IgD-negative memory B cell (primary cell): ENCODE results near the gene GGNBP2. TPM values are rescaled to one million over a fixed set of nuclear protein-coding genes. Genes with fewer than 3 reads are reported as not detected.
"Not testable (repeated sequence)": the region's sequence is repeated elsewhere in the genome, so short reads cannot be mapped to it uniquely, and the experiment has no call there.

Source experiments
- H3K27ac Mint-ChIP-seq, 3 donors: one replicate each; pipeline ENCODE4 v1.8.0; 2020 to 2022; ENCODE audit warnings: mild to moderate bottlenecking in 3 of 3, mixed read lengths in 3 of 3, moderate library complexity in 1 of 3
- H3K27me3 Mint-ChIP-seq: one replicate; pipeline ENCODE4 v1.8.0; 2021; ENCODE audit warnings: mixed read lengths
- H3K36me3 Mint-ChIP-seq: one replicate; pipeline ENCODE4 v1.8.0; 2020; ENCODE audit warnings: mild to moderate bottlenecking, mixed read lengths
- H3K4me1 Mint-ChIP-seq, 3 donors: one replicate each; pipeline ENCODE4 v1.8.0; 2020 to 2022; ENCODE audit warnings: mixed read lengths in 3 of 3, mild to moderate bottlenecking in 1 of 3
- H3K4me3 Mint-ChIP-seq, 4 donors: one replicate each; pipeline ENCODE4 v1.8.0; 2020 to 2022; ENCODE audit warnings: mild to moderate bottlenecking in 4 of 4, mixed read lengths in 4 of 4, moderate library complexity in 3 of 4
- H3K9me3 Mint-ChIP-seq, 3 donors: one replicate each; pipeline ENCODE4 v1.8.0; 2020 to 2021; ENCODE audit warnings: mixed read lengths in 3 of 3, mild to moderate bottlenecking in 1 of 3
- polyA plus RNA-seq: library from polyadenylated mRNA; unstranded; fragments of 300-500 nt; fragmentation: Illumina TruSeq; gene quantifications from one replicate; pipeline ENCODE4 v1.2.3, GENCODE V29; 2021

Gene GGNBP2
- polyA plus RNA-seq, 1 donor from 2014 or later, result 84.9 TPM

DNA sequence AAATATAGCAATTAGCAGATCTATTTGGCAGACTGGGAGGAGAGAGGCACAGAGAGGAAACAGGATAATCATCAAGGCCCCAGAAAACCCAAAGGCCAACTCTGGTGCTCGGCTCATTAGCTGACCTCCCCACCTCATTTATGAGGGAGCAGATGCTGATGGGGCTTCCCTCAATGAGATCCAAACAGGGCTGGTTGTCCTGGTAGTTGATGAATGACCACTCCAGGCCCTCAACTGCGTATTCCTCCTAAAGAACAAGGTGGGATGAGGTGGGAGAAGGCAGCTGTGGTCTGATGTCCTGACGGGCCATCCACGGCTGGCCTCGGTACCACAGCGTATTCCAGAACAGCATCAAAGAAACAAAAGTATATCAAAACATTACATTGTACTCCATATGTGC, 37.5 kb upstream of the GGNBP2 start:
- Mint-ChIP-seq H3K27ac (no peak overlapping the region), H3K9me3 (no peaks in the 10 kb centered on the region), H3K36me3 (peaks cover 6% of the 10 kb centered on the region), H3K4me1 (peaks cover 0 to 5% (median under 1%) of the 10 kb centered on the region in 3 donors), H3K4me3 (no peak overlapping the region), H3K27me3 (no peaks in the 10 kb centered on the region)

DNA sequence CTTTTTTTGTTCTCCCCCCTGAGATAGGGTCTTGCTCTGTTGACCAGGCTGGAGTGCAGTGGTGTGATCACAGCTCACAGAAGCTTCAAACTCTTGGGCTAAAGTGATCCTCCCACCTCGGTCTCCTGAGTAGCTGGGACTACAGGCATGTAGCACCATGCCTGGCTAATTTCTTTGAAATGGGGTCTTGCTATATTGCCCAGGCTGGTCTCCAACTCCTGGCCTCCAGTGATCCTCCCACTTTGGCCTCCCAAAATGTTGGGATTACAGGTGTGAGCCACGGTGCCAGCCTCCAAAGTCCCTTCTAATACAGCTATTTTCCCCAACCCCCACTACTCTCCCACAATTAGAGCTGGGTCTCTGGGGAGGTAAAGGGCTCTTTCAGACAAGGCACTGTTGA, 36.3 kb upstream of the GGNBP2 start:
- not testable (repeated sequence) for H3K4me1 Mint-ChIP-seq, H3K36me3 Mint-ChIP-seq, H3K27ac Mint-ChIP-seq, H3K4me3 Mint-ChIP-seq, H3K9me3 Mint-ChIP-seq, H3K27me3 Mint-ChIP-seq

GRCh38 chr17:36509272-36509985, 35.3 kb upstream of the GGNBP2 start:
- Mint-ChIP-seq H3K27ac (no peak overlapping the region), H3K4me3 (no peak overlapping the region), H3K27me3 (no peaks in the 10 kb centered on the region), H3K4me1 (no peaks in the 10 kb centered on the region), H3K9me3 (no peaks in the 10 kb centered on the region), H3K36me3 (peaks cover 6% of the 10 kb centered on the region)

GRCh38 chr17:36510636-36511035, 34.1 kb upstream of the GGNBP2 start:
- Mint-ChIP-seq H3K4me3 (no peak overlapping the region), H3K27ac (no peak overlapping the region), H3K27me3 (no peaks in the 10 kb centered on the region), H3K9me3 (no peaks in the 10 kb centered on the region), H3K4me1 (no peaks in the 10 kb centered on the region), H3K36me3 (peaks cover 8% of the 10 kb centered on the region)

GRCh38 chr17:36511216-36511615, 33.5 kb upstream of the GGNBP2 start:
- Mint-ChIP-seq H3K27ac (no peak overlapping the region), H3K27me3 (no peaks in the 10 kb centered on the region), H3K9me3 (no peaks in the 10 kb centered on the region), H3K36me3 (peaks cover 8% of the 10 kb centered on the region), H3K4me3 (no peak overlapping the region), H3K4me1 (no peaks in the 10 kb centered on the region)

DNA sequence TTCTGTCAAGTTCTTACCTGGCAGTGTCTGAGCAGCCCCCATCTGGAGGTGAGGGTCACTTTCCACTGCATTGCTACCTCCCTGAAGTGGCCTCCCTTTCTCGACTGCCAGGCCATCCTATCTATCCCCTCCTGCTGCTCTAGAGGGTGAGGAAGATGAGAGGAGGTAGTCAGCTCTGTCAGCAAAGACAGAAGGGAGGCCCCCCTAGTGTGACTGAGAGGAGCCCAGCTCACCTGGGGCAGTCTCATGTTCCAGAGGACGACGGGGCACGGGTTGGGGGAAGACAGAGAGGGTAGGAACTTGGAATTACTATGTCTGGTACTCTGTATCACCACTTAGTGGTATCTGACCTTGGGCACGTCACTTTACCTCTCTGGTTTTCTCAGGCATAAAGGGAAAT, 32.1 kb upstream of the GGNBP2 start:
- Mint-ChIP-seq H3K27ac (no peak overlapping the region), H3K36me3 (peaks cover 8% of the 10 kb centered on the region), H3K27me3 (no peaks in the 10 kb centered on the region), H3K4me1 (peaks cover 0 to 3% (median 0%) of the 10 kb centered on the region in 3 donors), H3K9me3 (no peaks in the 10 kb centered on the region), H3K4me3 (no peak overlapping the region)

DNA sequence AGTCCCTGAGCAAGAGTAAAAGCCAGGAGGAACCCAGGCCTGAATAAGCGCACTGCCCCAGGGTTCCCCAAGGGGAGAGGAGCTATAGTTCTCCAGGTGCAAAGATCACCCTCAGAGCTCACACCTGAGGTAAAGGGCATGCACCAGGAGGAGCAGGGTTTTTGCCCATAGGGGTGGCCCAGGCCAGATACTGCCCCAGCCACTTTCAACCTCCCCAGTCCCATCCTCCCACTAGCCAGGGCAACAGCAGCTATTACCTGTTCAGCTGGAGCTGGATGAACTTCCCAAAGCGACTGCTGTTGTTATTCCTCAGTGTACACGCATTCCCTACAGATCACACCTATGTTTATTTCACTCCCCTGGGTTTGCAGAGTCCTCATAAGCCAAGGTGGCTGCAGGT, 29.9 kb upstream of the GGNBP2 start:
- H3K9me3 Mint-ChIP-seq, result no peaks in the 10 kb centered on the region
- no peak overlapping the region for H3K4me3 Mint-ChIP-seq
- H3K4me1 Mint-ChIP-seq, result peaks cover 7 to 8% (median 7%) of the 10 kb centered on the region in 3 donors
- peaks cover 7% of the 10 kb centered on the region for H3K36me3 Mint-ChIP-seq
- no peaks in the 10 kb centered on the region for H3K27me3 Mint-ChIP-seq
- H3K27ac Mint-ChIP-seq, result no peak overlapping the region

GRCh38 chr17:36515837-36516236, 28.9 kb upstream of the GGNBP2 start:
- Mint-ChIP-seq H3K4me1 (peaks cover 7 to 8% (median 7%) of the 10 kb centered on the region in 3 donors), H3K36me3 (peaks cover 7% of the 10 kb centered on the region), H3K4me3 (no peak overlapping the region), H3K9me3 (peaks cover 0 to 3% (median 0%) of the 10 kb centered on the region in 3 donors), H3K27me3 (no peaks in the 10 kb centered on the region), H3K27ac (no peak overlapping the region)

GRCh38 chr17:36523113-36523512, 21.6 kb upstream of the GGNBP2 start:
- H3K27ac Mint-ChIP-seq, result no peak overlapping the region
- H3K4me1 Mint-ChIP-seq, result peaks cover 4 to 8% (median 7%) of the 10 kb centered on the region in 3 donors
- no peaks in the 10 kb centered on the region for H3K27me3 Mint-ChIP-seq
- H3K9me3 Mint-ChIP-seq, result peaks cover 0 to 3% (median 0%) of the 10 kb centered on the region in 3 donors
- peaks cover 3% of the 10 kb centered on the region for H3K36me3 Mint-ChIP-seq
- no peak overlapping the region for H3K4me3 Mint-ChIP-seq

DNA sequence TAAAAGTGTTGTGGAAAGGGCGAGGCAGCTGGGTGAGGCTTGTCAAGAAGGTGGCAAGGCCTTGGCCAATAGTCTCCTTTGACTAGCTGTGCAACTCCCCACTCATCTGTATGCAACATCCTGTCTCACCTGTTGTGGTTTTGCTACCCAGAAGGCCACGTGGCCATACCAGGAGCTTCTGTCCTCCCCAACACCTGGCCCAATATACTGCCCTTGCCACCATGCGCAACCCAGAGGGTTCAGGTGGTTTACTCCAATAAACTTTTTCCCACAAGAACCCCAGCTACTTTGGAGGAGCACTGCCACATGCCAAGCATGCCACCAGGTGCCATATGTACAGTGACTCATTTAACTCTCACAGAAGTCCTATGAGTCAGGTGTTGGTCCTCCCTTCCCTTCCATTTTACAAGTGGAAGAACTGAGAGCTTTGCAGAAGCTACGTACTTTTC, 20.3 kb upstream of the GGNBP2 start:
- Mint-ChIP-seq H3K9me3 (peaks cover 0 to 3% (median 0%) of the 10 kb centered on the region in 3 donors), H3K4me1 (peaks cover 0 to 2% (median 0%) of the 10 kb centered on the region in 3 donors), H3K27ac (no peak overlapping the region), H3K4me3 (no peak overlapping the region), H3K36me3 (peaks cover 3% of the 10 kb centered on the region), H3K27me3 (no peaks in the 10 kb centered on the region)

DNA sequence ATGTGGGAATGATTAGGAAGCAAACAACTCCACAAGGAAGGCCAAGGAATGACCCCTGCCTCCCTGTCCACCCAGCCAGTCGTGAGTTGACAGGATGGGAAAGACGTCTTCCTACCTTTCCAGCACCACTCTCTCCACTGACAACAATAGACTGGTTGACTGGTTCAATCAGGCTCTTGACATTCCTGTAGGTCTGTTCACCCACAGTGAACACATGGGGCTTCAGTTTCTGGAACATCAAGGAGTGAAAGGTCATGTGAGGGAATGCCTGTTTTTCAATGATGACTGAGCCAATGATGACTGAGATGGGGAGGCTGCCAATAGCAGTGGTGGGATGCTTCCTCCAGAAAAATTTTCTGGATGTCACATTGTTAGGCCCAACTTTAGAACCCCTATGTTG, 19.6 kb upstream of the GGNBP2 start:
- peaks cover 3% of the 10 kb centered on the region for H3K36me3 Mint-ChIP-seq
- H3K27me3 Mint-ChIP-seq, result no peaks in the 10 kb centered on the region
- no peaks in the 10 kb centered on the region for H3K4me1 Mint-ChIP-seq
- H3K27ac Mint-ChIP-seq, result no peak overlapping the region
- peaks cover 0 to 3% (median 0%) of the 10 kb centered on the region in 3 donors for H3K9me3 Mint-ChIP-seq
- no peak overlapping the region for H3K4me3 Mint-ChIP-seq

- Mint-ChIP-seq H3K27ac (peak overlapping the region in 1 of 3 donors; percentile 27), H3K4me3 (no peak overlapping the region), H3K27me3 (no peaks in the 10 kb centered on the region), H3K9me3 (no peaks in the 10 kb centered on the region), H3K4me1 (no peaks in the 10 kb centered on the region), H3K36me3 (peaks cover 3% of the 10 kb centered on the region)
Observed at GRCh38 chr17:36525888-36526287, 18.8 kb upstream of the GGNBP2 start.

DNA sequence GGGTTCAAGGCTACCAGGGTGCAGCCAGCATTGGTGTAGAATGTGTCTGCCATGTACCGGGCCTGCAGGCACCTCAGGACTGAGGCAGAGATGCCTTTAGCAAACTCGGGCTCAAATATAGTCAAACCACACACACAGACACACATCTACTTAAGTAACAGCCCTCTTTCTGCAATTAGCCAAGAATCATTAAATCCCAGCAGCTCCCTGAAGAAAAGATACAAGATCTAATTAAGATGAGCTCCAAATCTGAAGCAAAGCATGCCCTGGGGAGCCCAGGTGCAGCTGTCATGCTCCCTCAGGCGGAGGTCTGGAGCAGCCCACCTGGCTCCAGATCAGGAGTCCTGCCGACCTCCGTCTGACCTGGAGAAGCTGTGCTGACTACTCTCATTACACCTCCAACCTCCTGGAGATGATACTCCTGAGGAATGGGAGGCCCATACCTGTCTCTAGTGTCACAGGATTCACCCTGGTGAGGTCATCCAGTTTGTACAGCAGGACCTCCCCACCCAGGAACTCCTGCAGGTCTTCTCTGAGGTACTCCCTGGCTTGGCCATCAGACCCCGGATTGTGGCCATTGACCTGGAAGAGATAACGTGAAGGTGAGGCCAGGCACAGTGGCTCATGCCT, 17.0 kb upstream of the GGNBP2 start:
- H3K4me1 Mint-ChIP-seq, result no peaks in the 10 kb centered on the region
- no peaks in the 10 kb centered on the region for H3K9me3 Mint-ChIP-seq
- no peak overlapping the region for H3K4me3 Mint-ChIP-seq
- no peak overlapping the region for H3K27ac Mint-ChIP-seq
- no peaks in the 10 kb centered on the region for H3K27me3 Mint-ChIP-seq
- peaks cover 3% of the 10 kb centered on the region for H3K36me3 Mint-ChIP-seq

DNA sequence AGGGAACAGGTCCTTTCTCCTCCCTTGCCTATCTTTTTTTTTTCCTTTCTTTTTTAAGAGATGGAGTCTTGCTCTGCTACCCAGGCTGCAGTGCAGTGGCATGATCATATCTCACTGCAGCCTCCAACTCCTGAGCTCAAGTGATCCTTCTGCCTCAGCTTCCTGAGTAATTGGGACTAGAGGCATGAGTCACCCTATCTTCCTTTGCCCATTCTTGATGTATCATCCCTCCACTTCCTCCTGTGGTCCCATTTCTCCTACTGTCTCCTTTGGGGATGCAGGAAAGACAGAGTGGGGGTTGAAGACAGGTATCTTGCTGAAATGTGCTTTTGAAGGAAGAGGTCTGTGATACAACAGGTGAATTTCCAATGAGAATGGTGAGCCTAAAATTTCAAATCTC, 15.6 kb upstream of the GGNBP2 start:
- no peaks in the 10 kb centered on the region for H3K9me3 Mint-ChIP-seq
- H3K4me1 Mint-ChIP-seq, result peaks cover 3 to 4% (median 3%) of the 10 kb centered on the region in 3 donors
- no peak overlapping the region for H3K27ac Mint-ChIP-seq
- H3K36me3 Mint-ChIP-seq, result peaks cover under 1% of the 10 kb centered on the region
- peak overlapping the region in 2 of 4 donors; percentile 22 to 58 for H3K4me3 Mint-ChIP-seq
- no peaks in the 10 kb centered on the region for H3K27me3 Mint-ChIP-seq

DNA sequence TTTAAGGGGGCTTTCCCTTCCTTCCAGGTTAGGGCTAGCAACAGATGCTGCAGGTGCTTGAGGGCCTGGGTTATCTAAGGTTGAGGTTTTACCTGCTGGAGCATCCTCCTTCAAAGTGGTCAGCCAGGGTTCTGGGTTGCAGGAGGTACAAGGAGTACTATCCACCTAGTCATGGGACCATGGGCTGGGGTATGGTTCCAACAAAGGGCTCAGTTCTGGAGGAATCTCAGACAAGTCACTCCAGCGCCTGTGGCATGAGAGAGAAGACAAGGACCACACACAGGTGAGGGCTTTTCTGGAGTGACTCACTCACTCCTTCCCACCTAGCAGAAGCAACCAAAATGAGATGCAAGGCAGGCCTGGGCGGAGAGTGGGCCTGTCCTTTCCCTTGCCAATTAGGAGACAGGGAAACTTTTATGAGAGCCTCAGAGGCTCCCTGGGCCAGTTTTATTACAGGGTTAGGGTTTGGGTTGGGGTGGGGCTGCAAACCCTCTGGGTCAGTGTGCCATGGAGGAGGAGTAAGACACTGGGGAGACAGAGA, 12.2 kb upstream of the GGNBP2 start:
- peak overlapping the region in 2 of 3 donors; percentile 48 to 80 for H3K27ac Mint-ChIP-seq
- no peaks in the 10 kb centered on the region for H3K36me3 Mint-ChIP-seq
- H3K9me3 Mint-ChIP-seq, result no peaks in the 10 kb centered on the region
- peak overlapping the region in 3 of 4 donors; percentile 9 to 100 (median 85) for H3K4me3 Mint-ChIP-seq
- H3K4me1 Mint-ChIP-seq, result peaks cover 7 to 21% (median 10%) of the 10 kb centered on the region in 3 donors
- H3K27me3 Mint-ChIP-seq, result no peaks in the 10 kb centered on the region
